ENCODE results near the gene TBCK.
"Not testable (repeated sequence)": the region's sequence is repeated elsewhere in the genome, so short reads cannot be mapped to it uniquely, and the experiment has no call there.

TBCK gene

DNA sequence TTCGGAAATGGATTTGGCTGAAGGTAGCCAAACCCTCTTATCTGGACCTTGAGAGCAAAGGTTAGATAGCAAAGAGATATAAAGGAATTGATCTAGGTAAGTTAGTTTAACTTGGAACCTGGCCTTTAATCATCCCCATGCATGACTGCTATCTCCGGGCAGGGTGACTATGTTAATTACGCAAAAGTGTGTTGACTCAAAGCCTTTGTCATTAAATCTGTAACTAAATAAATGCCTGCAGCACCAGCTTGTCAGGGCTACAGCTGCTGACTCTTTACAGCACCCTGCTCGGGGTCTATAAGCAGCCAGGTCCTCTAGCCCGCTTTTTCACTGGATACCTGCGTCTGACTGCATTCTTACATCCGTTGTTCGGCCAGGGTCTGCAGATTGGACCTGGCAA is 201.7 kb downstream of the TBCK start:
- no peaks in the 10 kb centered on the region for H3K27me3 ChIP-seq (ENCODE audit: control insufficient read depth, insufficient read depth, low read length)
- no peak overlapping the region for H3K9ac ChIP-seq (ENCODE audit: low read length)
- H3K27ac ChIP-seq (ENCODE audit: low read depth, low read length) = no peak overlapping the region
- H3K4me1 ChIP-seq (ENCODE audit: control insufficient read depth, insufficient read depth, low read length) = no peaks in the 10 kb centered on the region
- no peak overlapping the region for H3K4me3 ChIP-seq (ENCODE audit: low read length)
- peaks cover 6% of the 10 kb centered on the region for H3K36me3 ChIP-seq (ENCODE audit: control insufficient read depth, insufficient read depth, low read length)

DNA sequence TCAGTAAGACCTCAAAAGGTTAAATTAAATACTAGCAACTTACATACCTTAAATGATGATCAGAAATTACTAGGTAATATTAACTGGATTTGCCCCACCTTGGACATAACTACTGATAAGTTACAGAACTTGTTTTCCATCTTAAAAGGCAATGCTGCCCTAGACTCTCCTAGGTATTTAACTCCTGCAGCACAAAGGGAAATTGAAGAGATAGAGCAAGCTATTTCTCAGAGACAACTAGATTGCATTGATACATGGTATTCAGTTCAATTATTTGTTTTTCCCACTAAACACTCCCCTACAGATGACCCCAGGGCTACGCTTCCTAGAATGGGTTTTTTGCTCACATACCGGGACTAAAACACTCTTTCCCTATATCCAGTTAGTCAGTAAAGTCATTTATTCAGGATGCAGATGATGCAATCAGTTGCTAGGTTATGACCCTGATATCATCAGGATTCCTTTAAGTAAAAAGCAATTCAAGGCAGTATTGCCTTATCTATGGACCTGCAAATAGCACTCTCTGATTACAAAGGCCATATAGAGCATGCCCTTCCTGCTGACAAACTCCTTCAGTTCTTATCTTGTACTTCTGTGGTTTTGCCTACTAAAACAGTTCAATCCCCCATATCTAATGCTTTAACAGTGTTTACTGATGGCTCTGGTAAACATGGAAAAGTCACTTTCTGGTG is 204.1 kb downstream of the TBCK start:
- H3K4me1 ChIP-seq (ENCODE audit: control insufficient read depth, insufficient read depth, low read length); H3K27ac ChIP-seq (ENCODE audit: low read depth, low read length); H3K27me3 ChIP-seq (ENCODE audit: control insufficient read depth, insufficient read depth, low read length); H3K36me3 ChIP-seq (ENCODE audit: control insufficient read depth, insufficient read depth, low read length); H3K4me3 ChIP-seq (ENCODE audit: low read length); H3K9ac ChIP-seq (ENCODE audit: low read length): not testable (repeated sequence)

DNA sequence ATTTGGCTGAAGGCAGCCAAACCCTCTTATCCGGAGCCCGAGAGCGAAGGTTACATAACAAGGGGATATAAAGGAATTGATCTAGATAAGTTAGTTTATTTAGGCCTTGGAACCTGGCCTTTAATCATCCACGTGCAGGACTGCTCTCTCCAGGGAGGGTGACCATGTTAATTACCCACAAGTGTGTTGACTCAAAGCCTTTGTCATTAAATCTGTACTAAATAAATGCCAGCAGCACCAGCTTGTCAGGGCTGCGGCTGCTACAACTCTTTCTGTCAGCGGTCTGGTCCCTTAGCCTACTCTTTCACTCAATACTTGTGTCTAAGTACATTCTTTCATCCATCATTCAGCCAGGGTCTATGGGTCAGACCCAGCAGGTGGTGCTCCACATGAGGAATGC is 206.1 kb downstream of the TBCK start:
- no peaks in the 10 kb centered on the region for H3K27me3 ChIP-seq (ENCODE audit: control insufficient read depth, insufficient read depth, low read length)
- H3K36me3 ChIP-seq (ENCODE audit: control insufficient read depth, insufficient read depth, low read length) = peaks cover 6% of the 10 kb centered on the region
- H3K27ac ChIP-seq (ENCODE audit: low read depth, low read length) = no peak overlapping the region

DNA sequence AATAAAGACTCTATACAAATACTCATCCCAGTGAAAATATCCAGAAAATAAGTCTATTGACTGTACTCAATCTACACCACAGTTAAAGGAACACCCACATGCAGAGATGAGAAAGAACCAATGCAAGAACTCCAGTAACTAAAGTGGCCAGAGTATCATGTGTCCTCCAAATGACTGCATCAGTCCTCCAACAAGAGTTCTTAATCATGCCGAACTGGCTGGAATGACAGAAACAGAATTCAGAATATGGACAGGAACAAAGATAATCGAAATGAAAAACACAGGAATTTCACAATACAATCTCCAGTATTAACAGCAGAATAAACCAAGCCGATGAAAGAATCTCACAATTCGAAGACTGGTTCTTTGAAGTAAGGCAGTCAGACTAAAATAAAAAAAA is 210.3 kb downstream of the TBCK start:
- Histone ChIP-seq H3K4me1 (ENCODE audit: control insufficient read depth, insufficient read depth, low read length) (no peaks in the 10 kb centered on the region), H3K27me3 (ENCODE audit: control insufficient read depth, insufficient read depth, low read length) (no peaks in the 10 kb centered on the region), H3K27ac (ENCODE audit: low read depth, low read length) (no peak overlapping the region), H3K9ac (ENCODE audit: low read length) (no peak overlapping the region), H3K36me3 (ENCODE audit: control insufficient read depth, insufficient read depth, low read length) (no peaks in the 10 kb centered on the region), H3K4me3 (ENCODE audit: low read length) (no peak overlapping the region)

More for the DNA sequence above, 206.1 kb downstream of the TBCK start:
- Histone ChIP-seq H3K9ac (ENCODE audit: low read length) (no peak overlapping the region), H3K4me1 (ENCODE audit: control insufficient read depth, insufficient read depth, low read length) (no peaks in the 10 kb centered on the region), H3K4me3 (ENCODE audit: low read length) (no peak overlapping the region)

DNA sequence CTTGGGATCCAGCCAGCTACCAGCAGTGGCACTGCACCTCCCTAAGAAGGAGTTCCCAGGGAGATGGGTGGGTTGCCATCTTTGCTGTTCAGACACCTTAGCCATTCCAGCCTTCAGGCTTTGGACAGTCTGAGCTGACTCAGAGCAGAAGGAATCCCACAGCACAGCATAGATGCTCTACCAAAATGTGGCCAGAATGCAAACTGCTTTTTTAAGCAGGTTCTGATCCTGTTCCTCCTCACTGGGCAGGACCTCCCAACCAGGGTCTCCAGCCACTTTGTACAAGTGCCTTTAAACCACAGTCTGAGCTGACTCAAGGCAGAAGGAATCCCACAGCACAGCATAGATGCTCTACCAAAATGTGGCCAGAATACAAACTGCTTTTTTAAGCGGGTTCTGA is 211.7 kb downstream of the TBCK start:
- Histone ChIP-seq H3K36me3 (ENCODE audit: control insufficient read depth, insufficient read depth, low read length) (no peaks in the 10 kb centered on the region), H3K27me3 (ENCODE audit: control insufficient read depth, insufficient read depth, low read length) (no peaks in the 10 kb centered on the region), H3K27ac (ENCODE audit: low read depth, low read length) (no peak overlapping the region), H3K4me3 (ENCODE audit: low read length) (no peak overlapping the region), H3K9ac (ENCODE audit: low read length) (no peak overlapping the region), H3K4me1 (ENCODE audit: control insufficient read depth, insufficient read depth, low read length) (no peaks in the 10 kb centered on the region)

DNA sequence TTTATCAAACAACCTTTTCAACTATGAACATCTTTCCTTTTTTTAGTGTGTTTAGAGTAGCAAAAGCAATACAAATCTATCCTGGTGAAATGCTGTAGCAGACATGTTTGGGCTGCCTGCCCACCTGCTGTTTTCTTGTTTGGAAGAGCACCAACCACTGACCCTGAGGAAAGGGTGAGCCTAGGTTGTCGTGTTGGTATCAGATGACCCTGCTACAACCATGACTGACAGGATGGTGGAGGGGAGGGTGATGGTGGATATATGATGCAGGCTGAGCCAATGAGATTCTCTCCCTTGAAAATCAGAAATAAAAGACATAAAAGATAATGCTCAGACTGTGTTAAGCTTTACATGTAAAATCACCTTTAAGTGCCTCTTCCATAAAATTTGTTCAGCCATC is 219.6 kb downstream of the TBCK start:
- no peak overlapping the region for H3K27ac ChIP-seq (ENCODE audit: low read depth, low read length)
- no peaks in the 10 kb centered on the region for H3K4me1 ChIP-seq (ENCODE audit: control insufficient read depth, insufficient read depth, low read length)
- H3K27me3 ChIP-seq (ENCODE audit: control insufficient read depth, insufficient read depth, low read length) = no peaks in the 10 kb centered on the region
- H3K4me3 ChIP-seq (ENCODE audit: low read length) = no peak overlapping the region
- no peak overlapping the region for H3K9ac ChIP-seq (ENCODE audit: low read length)
- peaks cover under 1% of the 10 kb centered on the region for H3K36me3 ChIP-seq (ENCODE audit: control insufficient read depth, insufficient read depth, low read length)

DNA sequence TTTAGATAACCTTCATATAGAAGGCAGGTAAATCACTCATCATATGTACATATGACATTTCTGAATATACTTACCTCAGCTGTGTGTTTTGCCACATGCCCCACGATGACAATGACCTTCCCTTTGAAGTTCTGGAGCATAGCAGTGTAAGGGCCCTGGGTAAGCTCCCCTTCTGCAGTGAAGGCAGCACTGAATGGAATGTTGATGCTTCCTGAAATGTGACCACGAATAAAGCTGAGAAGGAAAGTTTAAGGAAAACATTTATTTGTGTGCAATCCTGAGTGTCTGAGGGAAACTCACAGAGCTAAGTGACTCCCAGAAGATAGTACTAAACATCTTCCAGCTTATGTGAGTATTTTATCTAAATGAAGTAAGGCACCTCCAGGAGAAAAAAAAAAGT is 220.6 kb downstream of the TBCK start:
- Histone ChIP-seq H3K9ac (ENCODE audit: low read length) (no peak overlapping the region), H3K27me3 (ENCODE audit: control insufficient read depth, insufficient read depth, low read length) (no peaks in the 10 kb centered on the region), H3K27ac (ENCODE audit: low read depth, low read length) (no peak overlapping the region), H3K36me3 (ENCODE audit: control insufficient read depth, insufficient read depth, low read length) (peaks cover 5% of the 10 kb centered on the region), H3K4me3 (ENCODE audit: low read length) (no peak overlapping the region), H3K4me1 (ENCODE audit: control insufficient read depth, insufficient read depth, low read length) (no peaks in the 10 kb centered on the region)

DNA sequence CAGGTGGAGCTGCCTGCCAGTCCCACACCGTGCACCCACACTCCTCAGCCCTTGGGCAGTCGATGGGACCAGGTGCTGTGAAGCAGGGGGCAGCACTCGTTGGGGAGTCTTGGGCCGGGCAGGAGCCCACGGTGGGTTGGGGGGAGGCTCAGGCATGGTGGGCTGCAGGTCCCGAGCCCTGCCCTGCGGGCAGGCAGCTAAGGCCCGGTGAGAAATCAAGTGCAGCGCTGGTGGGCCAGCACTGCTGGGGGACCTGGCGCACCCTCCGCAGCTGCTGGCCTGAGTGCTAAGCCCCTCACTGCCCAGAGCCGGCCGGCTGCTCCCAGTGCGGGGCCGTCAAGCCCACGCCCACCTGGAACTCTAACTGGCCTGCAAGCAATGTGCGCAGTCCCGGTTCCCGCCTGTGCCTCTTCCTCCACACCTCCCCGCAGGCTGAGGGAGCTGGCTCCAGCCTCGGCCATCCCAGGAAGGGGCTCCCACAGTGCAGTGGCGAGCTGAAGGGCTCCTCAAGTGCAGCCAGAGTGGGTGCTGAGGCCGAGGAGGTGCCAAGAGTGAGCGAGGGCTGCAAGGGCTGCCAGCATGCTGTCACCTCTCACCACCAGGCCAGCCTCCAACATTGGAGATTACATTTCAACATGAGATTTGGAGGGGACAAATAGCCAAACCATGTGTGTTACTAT is 223.5 kb downstream of the TBCK start:
- Histone ChIP-seq H3K27ac (ENCODE audit: low read depth, low read length) (no peak overlapping the region), H3K4me3 (ENCODE audit: low read length) (no peak overlapping the region), H3K36me3 (ENCODE audit: control insufficient read depth, insufficient read depth, low read length) (peaks cover 7% of the 10 kb centered on the region)

DNA sequence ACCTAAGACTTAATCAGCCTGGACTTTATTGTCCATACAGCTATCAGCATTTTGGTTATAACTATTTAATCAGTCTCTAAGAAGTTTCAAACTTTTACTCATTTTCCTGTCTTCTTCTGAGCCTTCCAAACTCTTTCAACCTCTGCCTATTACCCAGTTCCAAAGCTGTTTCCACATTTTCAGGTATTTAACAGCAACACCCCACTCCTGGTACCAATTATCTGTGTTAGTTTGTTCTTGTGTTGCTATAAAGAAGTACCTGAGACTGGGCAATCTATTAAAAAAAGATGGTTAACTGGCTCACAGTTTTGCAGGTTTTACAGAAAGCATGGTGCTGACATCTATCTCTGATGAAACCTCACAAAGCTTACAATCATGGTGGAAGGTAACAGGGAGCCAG is 225.2 kb downstream of the TBCK start:
- no peaks in the 10 kb centered on the region for H3K27me3 ChIP-seq (ENCODE audit: control insufficient read depth, insufficient read depth, low read length)
- peaks cover 7% of the 10 kb centered on the region for H3K36me3 ChIP-seq (ENCODE audit: control insufficient read depth, insufficient read depth, low read length)
- H3K4me1 ChIP-seq (ENCODE audit: control insufficient read depth, insufficient read depth, low read length) = no peaks in the 10 kb centered on the region
- H3K27ac ChIP-seq (ENCODE audit: low read depth, low read length) = no peak overlapping the region
- H3K4me3 ChIP-seq (ENCODE audit: low read length) = no peak overlapping the region
- H3K9ac ChIP-seq (ENCODE audit: low read length) = no peak overlapping the region

More for the DNA sequence above, 223.5 kb downstream of the TBCK start:
- Histone ChIP-seq H3K9ac (ENCODE audit: low read length) (no peak overlapping the region), H3K27me3 (ENCODE audit: control insufficient read depth, insufficient read depth, low read length) (no peaks in the 10 kb centered on the region), H3K4me1 (ENCODE audit: control insufficient read depth, insufficient read depth, low read length) (no peaks in the 10 kb centered on the region)

DNA sequence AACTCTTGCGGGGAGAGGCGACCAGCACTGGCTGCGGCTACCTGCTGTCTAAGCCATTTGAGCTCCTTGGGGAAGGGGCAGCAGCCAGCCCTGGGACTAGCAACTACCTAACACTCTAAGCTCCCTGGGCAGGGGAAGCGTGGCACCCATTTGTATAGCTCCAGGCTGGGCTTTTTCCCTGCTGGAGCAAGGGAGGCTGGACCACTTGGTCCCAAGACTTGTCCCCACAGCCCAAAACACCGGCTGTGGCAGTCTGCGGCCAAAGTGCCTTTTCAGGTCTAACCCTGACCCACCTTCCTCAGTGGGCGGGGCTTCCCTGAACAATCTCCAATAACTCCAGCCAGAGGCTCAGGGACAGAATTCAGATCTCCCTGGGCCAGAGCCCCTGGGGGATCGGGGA is 232.9 kb downstream of the TBCK start:
- Histone ChIP-seq H3K27me3 (ENCODE audit: control insufficient read depth, insufficient read depth, low read length) (no peaks in the 10 kb centered on the region), H3K27ac (ENCODE audit: low read depth, low read length) (no peak overlapping the region), H3K4me1 (ENCODE audit: control insufficient read depth, insufficient read depth, low read length) (no peaks in the 10 kb centered on the region), H3K36me3 (ENCODE audit: control insufficient read depth, insufficient read depth, low read length) (no peaks in the 10 kb centered on the region), H3K9ac (ENCODE audit: low read length) (no peak overlapping the region), H3K4me3 (ENCODE audit: low read length) (no peak overlapping the region)

DNA sequence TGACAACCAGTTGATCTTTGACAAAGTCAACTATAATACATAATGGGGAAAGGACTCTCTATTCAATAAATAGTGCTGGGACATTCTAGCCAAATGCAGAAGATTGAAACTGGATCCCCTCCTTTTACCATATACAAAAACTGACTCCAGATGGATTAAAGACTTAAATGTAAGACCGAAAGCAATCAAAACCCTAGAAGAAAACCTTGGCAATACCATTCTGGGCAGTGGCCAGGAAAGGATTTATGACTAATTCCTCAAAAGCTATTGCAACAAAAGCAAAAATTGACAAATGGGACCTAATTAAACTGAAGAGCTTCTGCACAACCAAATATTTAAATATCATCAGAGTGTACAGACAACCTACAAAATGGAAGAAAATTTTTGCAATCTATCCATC is 235.6 kb downstream of the TBCK start:
- Histone ChIP-seq H3K4me3 (ENCODE audit: low read length) (no peak overlapping the region), H3K27me3 (ENCODE audit: control insufficient read depth, insufficient read depth, low read length) (no peaks in the 10 kb centered on the region), H3K36me3 (ENCODE audit: control insufficient read depth, insufficient read depth, low read length) (no peaks in the 10 kb centered on the region), H3K27ac (ENCODE audit: low read depth, low read length) (no peak overlapping the region), H3K9ac (ENCODE audit: low read length) (no peak overlapping the region), H3K4me1 (ENCODE audit: control insufficient read depth, insufficient read depth, low read length) (no peaks in the 10 kb centered on the region)

DNA sequence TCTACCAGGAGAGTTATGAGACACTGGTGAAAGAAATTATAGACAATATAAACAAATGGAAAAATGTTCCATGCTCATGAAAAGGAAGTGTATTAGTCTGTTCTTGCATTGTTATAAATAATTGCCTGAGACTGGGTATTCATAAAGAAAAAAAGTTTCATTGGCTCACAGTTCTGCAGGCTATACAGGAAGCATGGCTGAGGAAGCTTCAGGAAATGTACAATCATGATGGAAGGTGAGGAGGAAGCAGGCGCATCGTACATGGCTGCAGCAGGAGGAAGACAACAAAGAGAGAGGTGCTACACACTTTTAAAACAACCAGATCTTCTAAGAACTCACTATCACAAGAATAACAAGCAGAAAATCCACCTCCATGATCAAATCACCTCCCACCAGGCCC is 236.4 kb downstream of the TBCK start:
- Histone ChIP-seq H3K4me3 (ENCODE audit: low read length) (no peak overlapping the region), H3K36me3 (ENCODE audit: control insufficient read depth, insufficient read depth, low read length) (no peaks in the 10 kb centered on the region), H3K4me1 (ENCODE audit: control insufficient read depth, insufficient read depth, low read length) (no peaks in the 10 kb centered on the region), H3K27me3 (ENCODE audit: control insufficient read depth, insufficient read depth, low read length) (no peaks in the 10 kb centered on the region), H3K27ac (ENCODE audit: low read depth, low read length) (no peak overlapping the region), H3K9ac (ENCODE audit: low read length) (no peak overlapping the region)

DNA sequence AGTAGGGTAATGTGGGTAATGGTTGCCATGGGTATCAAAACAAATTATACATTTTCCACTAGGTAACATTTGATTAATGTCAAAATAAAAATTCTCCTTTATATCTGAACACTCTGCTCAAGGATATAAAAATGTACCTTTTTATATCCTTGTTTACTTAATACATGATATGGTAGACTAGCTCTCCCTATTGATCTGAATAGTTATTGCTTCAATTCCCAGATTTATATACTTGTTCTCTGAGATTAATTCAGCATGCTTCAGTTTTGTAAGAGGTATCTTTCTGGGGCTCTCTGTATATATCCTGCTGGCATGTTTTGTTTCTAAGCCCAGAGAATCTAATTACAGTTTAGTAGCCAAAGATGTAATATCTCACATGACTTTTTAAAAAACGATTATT is 251.0 kb downstream of the TBCK start:
- no peak overlapping the region for H3K9ac ChIP-seq (ENCODE audit: low read length)
- no peak overlapping the region for H3K27ac ChIP-seq (ENCODE audit: low read depth, low read length)
- peaks cover 3% of the 10 kb centered on the region for H3K4me1 ChIP-seq (ENCODE audit: control insufficient read depth, insufficient read depth, low read length)
- H3K36me3 ChIP-seq (ENCODE audit: control insufficient read depth, insufficient read depth, low read length) = no peaks in the 10 kb centered on the region
- no peaks in the 10 kb centered on the region for H3K27me3 ChIP-seq (ENCODE audit: control insufficient read depth, insufficient read depth, low read length)
- no peak overlapping the region for H3K4me3 ChIP-seq (ENCODE audit: low read length)
